ENCODE data around the gene FNDC3B.

Gene FNDC3B

GRCh38 chr3:172302203-172302602, 262.8 kb downstream of the FNDC3B start:
- DNase-seq (ENCODE audit: low read depth in 4 of 4, low spot score in 1 of 4): no peak

- DNase-seq (ENCODE audit: low read depth in 4 of 4, low spot score in 1 of 4): no peak
These were observed 263.8 kb downstream of the FNDC3B start for GRCh38 chr3:172303181-172303580.

- DNase-seq (ENCODE audit: low read depth in 4 of 4, low spot score in 1 of 4): no peak
These were observed 264.7 kb downstream of the FNDC3B start for GRCh38 chr3:172303941-172304558.

DNA sequence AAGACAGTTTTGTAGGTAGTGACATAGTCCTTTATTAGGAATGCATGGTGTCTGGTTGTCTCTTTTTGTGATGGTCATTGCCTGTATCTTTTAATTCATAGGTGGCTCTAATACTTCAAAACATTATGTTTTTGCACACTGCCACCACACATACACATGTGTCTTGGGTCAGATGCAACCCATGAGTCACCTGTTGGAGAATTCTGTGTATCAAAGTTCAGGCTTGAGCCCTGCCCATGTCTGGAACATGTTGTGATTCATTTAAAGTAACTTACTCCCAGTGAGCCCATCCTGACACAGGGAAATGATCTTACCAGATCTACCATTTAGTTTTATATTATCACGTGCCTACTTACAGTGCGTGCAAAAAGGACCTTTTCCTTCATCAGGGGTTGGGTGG, 266.2 kb downstream of the FNDC3B start:
- no peak for DNase-seq (ENCODE audit: low read depth in 4 of 4, low spot score in 1 of 4)

GRCh38 chr3:172305974-172306373, 266.6 kb downstream of the FNDC3B start:
- DNase-seq (ENCODE audit: low read depth in 4 of 4, low spot score in 1 of 4): no peak

DNA sequence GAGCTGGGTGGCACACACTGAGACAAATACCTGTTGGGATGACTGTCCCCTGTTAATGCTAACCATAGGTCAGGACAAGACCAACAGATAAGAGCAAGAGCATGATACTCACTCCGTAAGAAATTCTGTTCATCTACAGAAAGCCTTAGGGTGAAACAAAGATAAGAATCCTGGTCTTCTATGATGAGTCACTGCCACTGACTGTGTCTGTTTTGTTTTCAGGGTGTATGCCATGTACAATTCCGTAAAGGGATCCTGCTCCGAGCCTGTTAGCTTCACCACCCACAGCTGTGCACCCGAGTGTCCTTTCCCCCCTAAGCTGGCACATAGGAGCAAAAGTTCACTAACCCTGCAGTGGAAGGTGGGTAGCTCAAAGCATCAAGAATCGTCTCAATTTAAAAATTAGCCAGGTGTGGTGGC, 267.8 kb downstream of the FNDC3B start:
- no peak for DNase-seq (ENCODE audit: low read depth in 4 of 4, low spot score in 1 of 4)

GRCh38 chr3:172309059-172309458, 269.7 kb downstream of the FNDC3B start:
- no peak for DNase-seq (ENCODE audit: low read depth in 4 of 4, low spot score in 1 of 4)

GRCh38 chr3:172309741-172310427, 270.5 kb downstream of the FNDC3B start:
- DNase-seq (ENCODE audit: low read depth in 4 of 4, low spot score in 1 of 4): no peak

DNA sequence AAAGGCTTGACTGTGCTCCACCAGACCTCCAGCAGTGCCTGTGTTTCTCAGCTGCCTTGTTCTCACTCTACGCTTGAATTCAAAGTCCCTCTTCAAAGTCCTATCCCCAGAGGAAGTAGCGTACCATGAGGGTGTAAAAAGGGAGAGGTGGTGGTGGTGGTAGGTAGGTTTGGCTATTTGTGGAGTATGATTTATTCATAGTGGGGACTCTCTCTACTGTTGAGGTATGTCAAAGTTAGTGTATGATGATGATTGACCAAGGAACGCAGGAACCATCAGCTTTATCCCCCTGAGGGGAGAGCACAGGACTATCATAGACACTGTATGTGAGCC, 271.0 kb downstream of the FNDC3B start:
- DNase-seq (ENCODE audit: low read depth in 4 of 4, low spot score in 1 of 4): no peak

DNA sequence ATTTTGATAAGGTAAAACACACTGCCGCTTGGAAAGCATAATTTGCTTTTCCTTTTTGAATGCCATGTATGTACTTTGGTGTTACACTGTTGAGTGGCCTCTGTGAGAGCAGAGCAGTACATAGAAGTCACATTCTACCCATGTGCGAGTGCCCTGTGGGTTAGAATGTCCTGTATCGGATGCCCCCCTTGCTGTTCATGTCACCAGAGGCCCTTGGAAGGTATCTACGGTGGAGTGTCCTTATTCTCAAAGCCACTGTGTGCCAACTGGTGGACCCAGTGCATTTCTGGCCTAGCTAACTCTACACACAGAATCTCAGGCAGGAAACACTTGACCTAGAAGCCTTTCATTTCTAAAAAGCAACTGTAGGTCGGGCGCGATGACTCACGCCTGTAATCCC, 271.8 kb downstream of the FNDC3B start:
- DNase-seq (ENCODE audit: low read depth in 4 of 4, low spot score in 1 of 4): no peak

GRCh38 chr3:172312001-172312400, 272.6 kb downstream of the FNDC3B start:
- no peak for DNase-seq (ENCODE audit: low read depth in 4 of 4, low spot score in 1 of 4)

DNA sequence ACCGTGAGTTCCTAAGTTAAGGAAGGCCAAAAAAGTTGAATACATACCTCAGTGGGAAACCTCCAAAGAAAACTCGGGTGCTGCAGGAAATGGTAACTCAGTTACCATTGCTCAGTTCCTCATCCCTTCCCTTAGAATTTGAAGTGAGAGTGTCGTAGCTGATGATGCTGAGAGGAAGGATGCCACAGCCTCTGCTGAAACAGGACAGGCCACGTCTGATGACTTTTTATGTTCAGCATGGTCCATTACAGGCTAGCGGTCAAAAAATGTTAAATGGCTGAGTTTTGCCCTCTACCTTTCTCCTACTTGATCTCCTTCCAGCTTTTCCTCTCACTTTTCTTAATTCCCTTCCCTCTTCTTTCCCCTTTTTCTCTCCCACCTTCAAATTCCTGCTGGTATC, 273.3 kb downstream of the FNDC3B start:
- DNase-seq (ENCODE audit: low read depth in 4 of 4, low spot score in 1 of 4): no peak

DNA sequence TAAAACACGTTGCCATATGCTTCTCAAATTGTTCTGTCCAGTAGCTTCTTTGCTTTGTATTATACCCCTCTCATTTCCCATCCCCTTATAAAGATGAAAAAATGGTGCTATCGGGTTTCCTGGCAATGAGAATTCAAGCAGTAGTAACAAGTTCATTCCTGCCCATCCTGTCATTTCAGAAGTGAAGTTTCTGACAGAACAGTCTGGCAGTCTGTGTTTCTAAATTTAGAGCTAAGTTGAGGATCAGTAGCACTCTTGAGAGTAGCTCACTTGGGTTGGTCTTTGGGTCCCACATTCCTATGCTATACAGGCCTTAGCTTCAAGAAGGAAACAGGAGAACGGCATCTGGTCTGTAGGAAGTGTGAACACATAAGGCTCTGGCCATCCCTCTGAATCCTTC, 274.3 kb downstream of the FNDC3B start:
- no peak for DNase-seq (ENCODE audit: low read depth in 4 of 4, low spot score in 1 of 4)

GRCh38 chr3:172314591-172315160, 275.3 kb downstream of the FNDC3B start:
- DNase-seq (ENCODE audit: low read depth in 4 of 4, low spot score in 1 of 4): no peak

GRCh38 chr3:172315401-172316091, 276.2 kb downstream of the FNDC3B start:
- DNase-seq (ENCODE audit: low read depth in 4 of 4, low spot score in 1 of 4): no peak

GRCh38 chr3:172316758-172317157, 277.4 kb downstream of the FNDC3B start:
- DNase-seq (ENCODE audit: low read depth in 4 of 4, low spot score in 1 of 4): no peak

DNA sequence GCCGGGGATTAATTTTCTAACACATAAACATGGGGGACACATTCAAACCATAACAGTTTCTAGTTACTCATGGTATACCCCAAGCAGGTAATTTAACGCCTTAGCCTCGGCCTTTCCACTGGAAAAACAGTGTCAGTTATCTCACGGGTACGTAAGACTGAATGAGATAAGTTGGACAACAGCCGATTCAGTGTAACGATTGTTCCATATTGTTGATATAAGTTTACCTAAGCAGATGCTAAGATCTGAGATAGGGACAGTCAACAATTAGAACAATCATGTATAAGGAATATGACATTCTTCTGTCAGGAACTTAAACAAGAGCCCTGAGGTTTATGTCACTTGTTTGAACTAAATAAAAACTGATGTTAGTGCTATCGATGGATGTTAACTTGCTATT, 278.1 kb downstream of the FNDC3B start:
- DNase-seq (ENCODE audit: low read depth in 4 of 4, low spot score in 1 of 4): no peak

DNA sequence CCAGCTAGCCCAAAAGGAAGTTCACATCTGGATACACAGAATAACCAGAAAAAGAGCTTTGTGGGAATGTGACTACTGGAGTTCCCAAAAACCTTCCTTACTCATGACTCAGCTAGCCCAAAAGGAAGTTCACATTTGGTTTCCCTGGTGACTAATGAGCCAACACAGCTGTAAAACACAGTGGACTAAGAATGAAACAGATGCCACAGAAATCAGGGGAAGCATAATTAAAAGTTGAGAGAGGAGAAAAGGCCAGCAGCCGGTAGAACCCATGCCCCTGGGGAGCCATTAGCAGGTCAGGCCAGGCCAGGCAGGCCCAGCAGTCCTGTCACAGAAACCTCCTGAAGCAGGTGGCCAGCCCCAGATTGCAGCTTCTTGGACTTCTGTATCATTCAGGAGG, 278.6 kb downstream of the FNDC3B start:
- DNase-seq (ENCODE audit: low read depth in 4 of 4, low spot score in 1 of 4): no peak

DNA sequence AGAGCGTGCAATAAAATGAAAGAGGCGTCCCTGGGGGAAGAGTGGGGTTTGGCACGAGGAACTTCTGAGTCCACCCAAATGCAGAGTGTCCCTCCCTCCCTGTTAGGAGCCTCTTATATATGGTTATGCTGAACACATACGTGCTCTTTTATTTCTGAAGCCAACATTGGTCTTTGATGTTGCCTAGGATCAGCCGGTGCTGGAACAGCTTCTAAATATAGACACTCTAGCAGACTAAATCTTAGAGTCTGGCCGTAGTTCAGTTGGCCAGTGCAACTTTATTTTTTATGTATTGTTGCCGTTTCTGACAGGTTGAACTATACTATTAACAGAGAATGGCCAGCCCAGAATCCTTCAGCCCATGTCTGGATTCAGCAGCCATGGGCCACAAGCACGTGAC, 280.2 kb downstream of the FNDC3B start:
- DNase-seq (ENCODE audit: low read depth in 4 of 4, low spot score in 1 of 4): no peak

DNA sequence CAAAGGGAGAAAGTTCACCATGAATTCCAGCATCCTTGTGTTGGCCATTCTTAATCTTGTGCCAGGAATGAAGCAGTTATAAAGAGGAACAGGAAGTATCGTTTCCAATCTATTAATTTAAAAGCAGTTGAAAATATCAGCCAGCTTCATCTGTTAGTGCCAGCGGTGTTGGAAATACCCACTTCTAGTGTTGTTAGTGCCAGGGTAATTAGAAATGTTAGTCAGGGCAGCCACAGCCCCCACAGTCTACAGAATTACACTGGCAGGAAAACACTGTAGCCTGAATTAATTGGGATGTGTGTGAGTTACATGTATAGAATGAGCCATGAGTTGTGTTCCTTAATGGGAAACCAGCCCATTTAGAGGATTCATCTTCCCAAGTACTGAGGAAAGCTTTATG, 281.1 kb downstream of the FNDC3B start:
- no peak for DNase-seq (ENCODE audit: low read depth in 4 of 4, low spot score in 1 of 4)

GRCh38 chr3:172321035-172321434, 281.7 kb downstream of the FNDC3B start:
- DNase-seq (ENCODE audit: low read depth in 4 of 4, low spot score in 1 of 4): no peak

GRCh38 chr3:172323894-172324610, 284.7 kb downstream of the FNDC3B start:
- no peak for DNase-seq (ENCODE audit: low read depth in 4 of 4, low spot score in 1 of 4)
